Measurements from ENCODE around the gene EPB41. TPM values are rescaled to one million over a fixed set of nuclear protein-coding genes. Genes with fewer than 3 reads are reported as not detected.
A peak's percentile ranks its signal among the peaks of the same experiment; 100 is the strongest.

Gene EPB41
- polyA plus RNA-seq, 2 of the 4 experiments (the other 2 are of a cell fraction) = 4.9 to 12.8 TPM

DNA sequence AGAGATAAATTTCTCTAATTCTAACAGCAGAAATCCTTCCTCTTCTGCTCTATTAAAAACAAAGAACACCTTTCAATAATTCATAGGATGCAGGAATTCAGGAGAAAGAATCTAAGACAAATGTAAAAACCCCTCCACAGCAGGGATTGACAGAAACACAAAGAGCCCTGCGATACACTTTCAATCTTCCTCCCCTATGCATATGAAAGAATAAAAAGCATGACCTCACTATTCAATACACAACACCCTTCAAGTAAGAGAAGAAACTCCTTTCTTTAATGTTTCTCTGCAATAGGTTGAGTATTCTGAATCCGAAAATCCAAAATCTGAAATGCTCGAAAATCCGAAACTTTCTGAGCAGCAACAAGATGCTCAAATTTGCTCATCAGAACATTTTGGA is 250.2 kb downstream of the EPB41 start:
- Histone ChIP-seq H3K4me3 (no peak overlapping the region), H3K4me2 (no peak overlapping the region), H3K4me1 (peaks cover 9% of the 10 kb centered on the region; the same call in 1 of the 3 replicates), H3K27ac (no peak overlapping the region), H3K9me3 (no peaks in the 10 kb centered on the region)
- TF ChIP-seq TFCP2L1 (CRISPR knock-in tag; IDR thresholded peaks at IDR 0.05) (no peak), RARB (CRISPR knock-in tag; IDR thresholded peaks at IDR 0.05) (no peak), ESRRA (IDR thresholded peaks at IDR 0.05; ENCODE audit: borderline replicate concordance, low read length) (no peak), SREBF2 (IDR thresholded peaks at IDR 0.05) (no peak), HEYL (CRISPR knock-in tag; IDR thresholded peaks at IDR 0.05) (no peak), TP53 (CRISPR knock-in tag; IDR thresholded peaks at IDR 0.05) (no peak), JUNB (IDR thresholded peaks at IDR 0.05) (no peak), RCOR1 (IDR thresholded peaks at IDR 0.05; ENCODE audit: low read depth, low read length) (no peak), HOXB13 (CRISPR knock-in tag; IDR thresholded peaks at IDR 0.05; ENCODE audit: low read depth) (no peak), RNF2 (IDR thresholded peaks at IDR 0.05; ENCODE audit: borderline replicate concordance, low read depth) (no peak), POLR2AphosphoS2 (conservative IDR thresholded peaks at IDR 0.05; ENCODE audit: low read length) (no peak), CHD4 (IDR thresholded peaks at IDR 0.05; ENCODE audit: borderline replicate concordance) (no peak)
- TF ChIP-seq, protein P1, sequence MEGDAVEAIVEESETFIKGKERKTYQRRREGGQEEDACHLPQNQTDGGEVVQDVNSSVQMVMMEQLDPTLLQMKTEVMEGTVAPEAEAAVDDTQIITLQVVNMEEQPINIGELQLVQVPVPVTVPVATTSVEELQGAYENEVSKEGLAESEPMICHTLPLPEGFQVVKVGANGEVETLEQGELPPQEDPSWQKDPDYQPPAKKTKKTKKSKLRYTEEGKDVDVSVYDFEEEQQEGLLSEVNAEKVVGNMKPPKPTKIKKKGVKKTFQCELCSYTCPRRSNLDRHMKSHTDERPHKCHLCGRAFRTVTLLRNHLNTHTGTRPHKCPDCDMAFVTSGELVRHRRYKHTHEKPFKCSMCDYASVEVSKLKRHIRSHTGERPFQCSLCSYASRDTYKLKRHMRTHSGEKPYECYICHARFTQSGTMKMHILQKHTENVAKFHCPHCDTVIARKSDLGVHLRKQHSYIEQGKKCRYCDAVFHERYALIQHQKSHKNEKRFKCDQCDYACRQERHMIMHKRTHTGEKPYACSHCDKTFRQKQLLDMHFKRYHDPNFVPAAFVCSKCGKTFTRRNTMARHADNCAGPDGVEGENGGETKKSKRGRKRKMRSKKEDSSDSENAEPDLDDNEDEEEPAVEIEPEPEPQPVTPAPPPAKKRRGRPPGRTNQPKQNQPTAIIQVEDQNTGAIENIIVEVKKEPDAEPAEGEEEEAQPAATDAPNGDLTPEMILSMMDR (IDR thresholded peaks at IDR 0.05) = no peak
- TF ChIP-seq, protein P2, sequence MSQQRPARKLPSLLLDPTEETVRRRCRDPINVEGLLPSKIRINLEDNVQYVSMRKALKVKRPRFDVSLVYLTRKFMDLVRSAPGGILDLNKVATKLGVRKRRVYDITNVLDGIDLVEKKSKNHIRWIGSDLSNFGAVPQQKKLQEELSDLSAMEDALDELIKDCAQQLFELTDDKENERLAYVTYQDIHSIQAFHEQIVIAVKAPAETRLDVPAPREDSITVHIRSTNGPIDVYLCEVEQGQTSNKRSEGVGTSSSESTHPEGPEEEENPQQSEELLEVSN (IDR thresholded peaks at IDR 0.05; ENCODE audit: borderline replicate concordance, low read depth) = no peak
- ChIA-PET POLR2A (no interaction called here), CTCF (interaction anchor here (1.1 kb wide), 1 partner anchor 34 kb away, joined by 4 read pairs; no protein-coding TSS in a partner anchor)
- ATAC-seq (no peak), DNase-seq (ENCODE audit: low read depth in 1 of 2, low spot score in 1 of 2) (no peak), FAIRE-seq (no peak)
- WGBS (ENCODE audit: missing lambda C conversion rate) = 90% methylated on average over 4 of the region's 4 CpGs

DNA sequence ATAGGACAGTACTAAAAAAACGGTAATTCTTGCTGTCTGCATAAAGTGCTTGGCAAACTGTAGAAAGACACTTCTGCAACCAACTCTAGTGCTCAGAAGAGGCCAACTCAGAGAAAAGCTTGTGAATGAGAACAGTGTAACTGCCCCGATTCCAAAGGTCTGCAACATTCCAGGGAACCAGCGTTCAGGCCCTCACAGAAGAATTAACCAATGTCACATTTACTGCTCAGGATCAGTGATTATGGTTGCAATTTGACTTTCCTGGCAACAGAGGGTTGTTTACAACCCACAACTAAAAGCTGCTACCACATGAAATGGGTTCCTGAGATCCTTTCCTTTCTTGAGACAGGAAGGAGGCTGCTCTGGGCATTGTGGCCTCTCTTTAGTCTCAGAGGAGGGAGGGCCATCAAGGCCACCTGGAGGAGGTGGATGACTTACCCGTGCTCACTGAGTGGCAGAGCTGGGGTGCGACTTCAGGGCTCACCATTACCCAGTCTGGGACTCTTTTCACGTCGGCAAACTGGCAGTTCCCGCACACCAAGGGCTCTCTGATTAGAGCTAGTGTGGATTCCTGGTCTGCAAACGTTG is 252.0 kb downstream of the EPB41 start:
- 88% methylated on average over 9 of the region's 9 CpGs for WGBS (ENCODE audit: missing lambda C conversion rate)
- no peak for TF ChIP-seq RNF2 (IDR thresholded peaks at IDR 0.05; ENCODE audit: borderline replicate concordance, low read depth)
- H3K27ac ChIP-seq = no peak overlapping the region
- no peak overlapping the region for H3K4me2 ChIP-seq
- peaks cover 12% of the 10 kb centered on the region; the same call in 1 of the 3 replicates for H3K4me1 ChIP-seq
- ATAC-seq (0 out of 6 replicates have a peak, but pooled peaks of 1 of the 2 experiments have one; percentile 19), DNase-seq (ENCODE audit: low read depth in 1 of 2, low spot score in 1 of 2) (no peak), FAIRE-seq (no peak)
- no peak overlapping the region for H3K4me3 ChIP-seq
- POLR2A ChIA-PET = interaction anchor here (0.7 to 1.9 kb wide), 2 partner anchors 8 to 15 kb away, joined by 4 to 12 read pairs; partner anchors contain the start of gene SRSF4
- CTCF ChIA-PET = interaction anchor here (0.5 to 2.8 kb wide), 6 partner anchors 9 to 167 kb away, joined by 3 to 11 read pairs (median 4); partner anchors contain the start of genes SRSF4 and TMEM200B
- no peaks in the 10 kb centered on the region for H3K9me3 ChIP-seq

DNA sequence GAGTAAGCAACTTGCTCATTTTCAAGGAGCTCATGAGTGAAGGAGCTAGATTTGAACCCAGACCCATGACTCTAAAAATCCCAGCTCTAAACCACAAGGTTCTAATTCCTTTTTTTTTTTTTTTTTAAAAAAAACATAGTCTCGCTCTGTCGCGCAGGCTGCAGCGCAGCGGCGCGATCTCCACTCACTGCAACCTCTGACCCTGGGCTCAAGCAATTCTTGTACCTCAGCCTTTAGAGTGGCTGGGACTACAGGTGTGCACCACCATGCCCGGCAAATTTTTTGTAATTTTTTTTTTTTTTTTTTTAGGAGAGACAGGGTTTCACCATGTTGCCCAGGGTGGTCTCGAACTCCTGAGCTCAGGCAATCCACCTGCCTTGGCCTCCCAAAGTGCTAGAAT is 253.5 kb downstream of the EPB41 start:
- Histone ChIP-seq H3K4me2 (no peak overlapping the region), H3K4me1 (0 out of 3 replicates have a peak, but pooled peaks cover 3% of the 10 kb centered on the region), H3K27ac (no peak overlapping the region), H3K4me3 (no peak overlapping the region), H3K9me3 (no peaks in the 10 kb centered on the region)
- TF ChIP-seq, protein P3, sequence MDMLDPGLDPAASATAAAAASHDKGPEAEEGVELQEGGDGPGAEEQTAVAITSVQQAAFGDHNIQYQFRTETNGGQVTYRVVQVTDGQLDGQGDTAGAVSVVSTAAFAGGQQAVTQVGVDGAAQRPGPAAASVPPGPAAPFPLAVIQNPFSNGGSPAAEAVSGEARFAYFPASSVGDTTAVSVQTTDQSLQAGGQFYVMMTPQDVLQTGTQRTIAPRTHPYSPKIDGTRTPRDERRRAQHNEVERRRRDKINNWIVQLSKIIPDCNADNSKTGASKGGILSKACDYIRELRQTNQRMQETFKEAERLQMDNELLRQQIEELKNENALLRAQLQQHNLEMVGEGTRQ (IDR thresholded peaks at IDR 0.05) = no peak
- 93% methylated on average over 8 of the region's 9 CpGs for WGBS (ENCODE audit: missing lambda C conversion rate)
- DNase-seq (ENCODE audit: low read depth in 1 of 2, low spot score in 1 of 2) = no peak
- ChIA-PET POLR2A (interaction anchor here (1.9 kb wide), 1 partner anchor 14 kb away, joined by 12 read pairs; the partner anchor contains the start of gene SRSF4), CTCF (interaction anchor here (0.9 to 2.8 kb wide), 5 partner anchors 11 to 46 kb away, joined by 3 to 11 read pairs (median 5); partner anchors contain the start of gene SRSF4)
- no peak for FAIRE-seq
- no peak for ATAC-seq

Small RNA genes within 50 kb of the gene (small RNA-seq; reads per million reads assigned to genes)
- gene RF00017 = 0 reads per million in 6 experiments
- 0 reads per million in 6 experiments for gene RF00019

Other genes starting within 250 kb of the EPB41 start
- gene GMEB1, start 245.8 kb upstream of the EPB41 start, polyA plus RNA-seq (2011; rRNA removed) = 6.9 and 7.1 TPM in 2 replicates
- gene GMEB1, start 245.8 kb upstream of the EPB41 start, polyA plus RNA-seq (2017; fragmentation: RNase III; extraction: RNeasy Plus Mini Kit Qiagen cat#74134 plus additional on column Dnase treatment) = 5.2 to 5.3 TPM (median 5.3 TPM) in 3 replicates
- 55.6 and 59.3 TPM in 2 replicates for gene YTHDF2, start 177.6 kb upstream of the EPB41 start, polyA plus RNA-seq (2011; rRNA removed)
- 51.4 to 53.2 TPM (median 52.7 TPM) in 3 replicates for gene YTHDF2, start 177.6 kb upstream of the EPB41 start, polyA plus RNA-seq (2017; fragmentation: RNase III; extraction: RNeasy Plus Mini Kit Qiagen cat#74134 plus additional on column Dnase treatment)
- gene OPRD1, start 102.4 kb upstream of the EPB41 start, polyA plus RNA-seq (2011; rRNA removed) = not detected in 2 replicates
- gene OPRD1, start 102.4 kb upstream of the EPB41 start, polyA plus RNA-seq (2017; fragmentation: RNase III; extraction: RNeasy Plus Mini Kit Qiagen cat#74134 plus additional on column Dnase treatment) = 0.03 TPM in 1 of 3 replicates, not detected in the others
- gene TMEM200B, start 209.3 kb downstream of the EPB41 start, polyA plus RNA-seq (2011; rRNA removed) = 0.08 and 0.15 TPM in 2 replicates
- 0.18 to 0.37 TPM (median 0.29 TPM) in 3 replicates for gene TMEM200B, start 209.3 kb downstream of the EPB41 start, polyA plus RNA-seq (2017; fragmentation: RNase III; extraction: RNeasy Plus Mini Kit Qiagen cat#74134 plus additional on column Dnase treatment)

Measured in A549 (cell line).